Measurements from ENCODE around the gene DIP2C.

DNA sequence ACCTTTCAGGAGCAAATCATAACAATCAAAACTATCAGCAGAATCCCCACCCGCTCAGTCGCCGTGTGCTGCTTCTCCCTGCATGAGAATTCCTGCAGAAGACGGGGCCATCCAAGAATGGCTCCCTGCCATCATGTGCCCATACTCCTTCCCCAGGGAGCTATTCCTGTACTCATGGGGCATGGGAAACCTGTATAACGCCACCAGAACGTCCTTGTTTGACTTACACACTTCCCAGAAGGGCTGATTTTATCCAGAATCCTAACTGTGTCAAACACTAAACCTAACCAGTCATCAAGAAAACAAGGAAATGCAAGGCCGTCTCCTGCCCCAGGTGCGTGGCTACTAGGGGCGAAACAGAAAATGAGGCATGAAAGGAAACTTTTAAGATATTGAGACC lies 16.0 kb downstream of the DIP2C start:
- TF ChIP-seq EZH2 (IDR thresholded peaks at IDR 0.05; ENCODE audit: borderline replicate concordance, low read length): no peak
- TF ChIP-seq, protein P1, sequence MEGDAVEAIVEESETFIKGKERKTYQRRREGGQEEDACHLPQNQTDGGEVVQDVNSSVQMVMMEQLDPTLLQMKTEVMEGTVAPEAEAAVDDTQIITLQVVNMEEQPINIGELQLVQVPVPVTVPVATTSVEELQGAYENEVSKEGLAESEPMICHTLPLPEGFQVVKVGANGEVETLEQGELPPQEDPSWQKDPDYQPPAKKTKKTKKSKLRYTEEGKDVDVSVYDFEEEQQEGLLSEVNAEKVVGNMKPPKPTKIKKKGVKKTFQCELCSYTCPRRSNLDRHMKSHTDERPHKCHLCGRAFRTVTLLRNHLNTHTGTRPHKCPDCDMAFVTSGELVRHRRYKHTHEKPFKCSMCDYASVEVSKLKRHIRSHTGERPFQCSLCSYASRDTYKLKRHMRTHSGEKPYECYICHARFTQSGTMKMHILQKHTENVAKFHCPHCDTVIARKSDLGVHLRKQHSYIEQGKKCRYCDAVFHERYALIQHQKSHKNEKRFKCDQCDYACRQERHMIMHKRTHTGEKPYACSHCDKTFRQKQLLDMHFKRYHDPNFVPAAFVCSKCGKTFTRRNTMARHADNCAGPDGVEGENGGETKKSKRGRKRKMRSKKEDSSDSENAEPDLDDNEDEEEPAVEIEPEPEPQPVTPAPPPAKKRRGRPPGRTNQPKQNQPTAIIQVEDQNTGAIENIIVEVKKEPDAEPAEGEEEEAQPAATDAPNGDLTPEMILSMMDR (conservative IDR thresholded peaks at IDR 0.05 in 1 of 2, IDR thresholded peaks at IDR 0.05 in 1 of 2; ENCODE audit: extremely low read depth in 1 of 2, insufficient read depth in 1 of 2, low read depth in 1 of 2, low read length in 2 of 2): no peak

All from mammary epithelial cell (primary cell).